OCI-LY1 (cell line): Measurements from ENCODE around the gene MYORG.
A peak's percentile ranks its signal among the peaks of the same experiment; 100 is the strongest.

Source experiments
- EZH2 ChIP-seq: fragments of 200-600 bp; sonication (generic), shearing (Covaris generic); IDR thresholded peaks from 2 replicates; pipeline ENCODE4 v1.8.0; 2017; ENCODE audit warnings: borderline replicate concordance, mixed run types, mild to moderate bottlenecking, antibody characterized with exemption, low read length, moderate library complexity, mixed read lengths
- TF ChIP-seq, protein P1 (sequence below): fragments of 200-600 bp; sonication (generic), shearing (Covaris generic); IDR thresholded peaks from 2 replicates; pipeline ENCODE4 v1.5.1; 2017; ENCODE audit warnings: mild to moderate bottlenecking, antibody characterized with exemption, low read length, moderate library complexity, mixed read lengths

DNA sequence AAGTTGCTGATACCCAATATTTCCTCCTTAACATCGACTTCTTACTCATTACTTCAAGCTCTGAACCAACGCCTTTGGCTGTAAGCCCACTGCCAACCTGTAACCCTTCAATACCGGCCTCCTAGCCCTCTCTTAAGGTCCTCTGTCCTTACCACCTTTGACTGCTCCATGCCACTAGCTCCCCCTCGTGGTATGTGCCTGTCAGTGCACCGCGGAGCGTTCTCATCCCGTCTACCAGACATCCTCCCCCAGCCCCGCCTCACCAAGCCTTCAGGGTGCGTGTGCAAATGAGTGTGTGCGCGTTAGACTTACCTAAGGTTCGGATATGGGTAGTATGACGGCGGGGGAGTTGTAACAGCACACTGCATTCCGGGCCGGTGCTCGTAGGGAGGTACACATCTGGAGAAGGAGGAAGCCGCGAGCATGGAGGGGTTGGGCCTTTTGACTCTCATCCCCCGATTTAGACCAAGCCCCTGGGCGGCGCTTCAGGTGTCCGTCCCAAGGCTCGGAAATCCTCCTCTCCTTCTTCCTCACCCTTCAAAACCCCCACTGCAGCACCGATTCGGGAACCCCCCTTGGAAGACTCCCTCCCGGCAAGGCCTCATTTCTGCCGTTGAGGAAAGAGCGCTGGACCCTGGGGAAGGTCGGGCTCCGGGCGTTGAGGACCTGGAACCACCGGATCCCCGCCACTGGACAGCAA, 2.8 kb upstream of the MYORG start:
- TF ChIP-seq, protein P1, sequence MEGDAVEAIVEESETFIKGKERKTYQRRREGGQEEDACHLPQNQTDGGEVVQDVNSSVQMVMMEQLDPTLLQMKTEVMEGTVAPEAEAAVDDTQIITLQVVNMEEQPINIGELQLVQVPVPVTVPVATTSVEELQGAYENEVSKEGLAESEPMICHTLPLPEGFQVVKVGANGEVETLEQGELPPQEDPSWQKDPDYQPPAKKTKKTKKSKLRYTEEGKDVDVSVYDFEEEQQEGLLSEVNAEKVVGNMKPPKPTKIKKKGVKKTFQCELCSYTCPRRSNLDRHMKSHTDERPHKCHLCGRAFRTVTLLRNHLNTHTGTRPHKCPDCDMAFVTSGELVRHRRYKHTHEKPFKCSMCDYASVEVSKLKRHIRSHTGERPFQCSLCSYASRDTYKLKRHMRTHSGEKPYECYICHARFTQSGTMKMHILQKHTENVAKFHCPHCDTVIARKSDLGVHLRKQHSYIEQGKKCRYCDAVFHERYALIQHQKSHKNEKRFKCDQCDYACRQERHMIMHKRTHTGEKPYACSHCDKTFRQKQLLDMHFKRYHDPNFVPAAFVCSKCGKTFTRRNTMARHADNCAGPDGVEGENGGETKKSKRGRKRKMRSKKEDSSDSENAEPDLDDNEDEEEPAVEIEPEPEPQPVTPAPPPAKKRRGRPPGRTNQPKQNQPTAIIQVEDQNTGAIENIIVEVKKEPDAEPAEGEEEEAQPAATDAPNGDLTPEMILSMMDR: peak; percentile 99
- no peak for TF ChIP-seq EZH2
